DND-41 (cell line): ENCODE measurements around the gene TMEM117.

ENCODE experiments used
- ATAC-seq: fragments of 200-7000 bp; cut with Tn5 transposase; 3 replicates; pipeline ENCODE4 v1.9.1; 2021; ENCODE audit warnings: low read depth; ENCODE audit not compliant: insufficient read depth
- DNase-seq: peaks from one replicate; pipeline ENCODE4 v3.0.0-alpha.2; 2020
- H2AFZ ChIP-seq: 2 replicates; pipeline ENCODE4 v1.6.0; 2012; ENCODE audit warnings: low read depth, low read length
- H3K27ac ChIP-seq: 2 replicates; pipeline ENCODE4 v1.5.1; 2012; ENCODE audit warnings: low read length, inconsistent platforms
- H3K27me3 ChIP-seq: fragments of 200-600 bp; sonication (generic); 2 replicates; pipeline ENCODE4 v1.6.0; 2012; ENCODE audit warnings: low read length, mild to moderate bottlenecking, inconsistent platforms; ENCODE audit not compliant: insufficient read depth, poor library complexity
- H3K36me3 ChIP-seq: 2 replicates; pipeline ENCODE4 v1.5.1; 2012; ENCODE audit warnings: low read length, inconsistent platforms; ENCODE audit not compliant: insufficient read depth
- H3K4me1 ChIP-seq: 2 replicates; pipeline ENCODE4 v1.5.1; 2012; ENCODE audit warnings: mild to moderate bottlenecking, low read length; ENCODE audit not compliant: insufficient read depth
- H3K4me2 ChIP-seq: 2 replicates; pipeline ENCODE4 v1.6.0; 2012; ENCODE audit warnings: mild to moderate bottlenecking, moderate library complexity, low read length, inconsistent platforms; ENCODE audit not compliant: insufficient read depth
- H3K4me3 ChIP-seq, 2 experiments: fragments of 200-600 bp in 1 of 2; shearing (Covaris generic) in 1 of 2; 2 replicates each; pipeline ENCODE4 v1.5.1; 2012 to 2016; ENCODE audit warnings: inconsistent platforms in 2 of 2, low read length in 2 of 2, mild to moderate bottlenecking in 2 of 2, low read depth in 1 of 2, moderate library complexity in 1 of 2
- H3K79me2 ChIP-seq: 2 replicates; pipeline ENCODE4 v1.6.0; 2012; ENCODE audit warnings: low read length, inconsistent platforms; ENCODE audit not compliant: insufficient read depth
- H3K9ac ChIP-seq: 2 replicates; pipeline ENCODE4 v1.6.0; 2012; ENCODE audit warnings: low read depth, mild to moderate bottlenecking, inconsistent platforms, low read length, moderate library complexity
- H3K9me3 ChIP-seq: 2 replicates; pipeline ENCODE4 v1.5.1; 2012; ENCODE audit warnings: low read length, moderate library complexity, mild to moderate bottlenecking, inconsistent platforms; ENCODE audit not compliant: insufficient read depth, severe bottlenecking
- H4K20me1 ChIP-seq: 2 replicates; pipeline ENCODE4 v1.6.0; 2012; ENCODE audit warnings: low read length; ENCODE audit not compliant: insufficient read depth
- EZH2 ChIP-seq: IDR thresholded peaks from 3 replicates; pipeline ENCODE4 v1.6.1; 2012; ENCODE audit warnings: borderline replicate concordance, low read depth, mild to moderate bottlenecking, moderate library complexity, low read length, inconsistent platforms; ENCODE audit not compliant: severe bottlenecking
- TF ChIP-seq, protein P1 (sequence below): IDR thresholded peaks from 2 replicates; pipeline ENCODE4 v1.5.1; 2012; ENCODE audit warnings: borderline replicate concordance, low read length, moderate library complexity, mild to moderate bottlenecking; ENCODE audit not compliant: poor library complexity, severe bottlenecking; ENCODE audit errors: extremely low read depth

TMEM117 gene

DNA sequence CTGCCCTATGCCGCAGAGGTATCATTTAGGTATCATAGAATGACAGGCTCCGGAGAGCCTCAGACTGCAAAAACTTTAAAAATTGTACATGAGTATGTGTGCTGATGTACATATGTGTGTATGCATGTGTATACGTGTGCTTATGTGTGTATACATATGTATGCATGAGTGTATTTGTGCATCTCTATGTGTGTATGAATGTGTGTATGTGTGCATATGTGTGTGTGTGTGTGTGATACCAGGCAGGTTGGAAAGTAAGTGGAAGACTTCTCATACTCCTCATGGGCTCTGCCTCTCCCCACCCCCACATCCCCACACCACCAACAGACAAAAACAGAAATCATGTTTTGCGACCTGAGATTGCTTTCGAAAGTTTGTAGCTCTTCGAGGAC, 621 bp upstream of the TMEM117 start:
- Histone ChIP-seq H3K27me3 (peaks cover 39% of the 10 kb centered on the region), H3K27ac (no peak overlapping the region)

DNA sequence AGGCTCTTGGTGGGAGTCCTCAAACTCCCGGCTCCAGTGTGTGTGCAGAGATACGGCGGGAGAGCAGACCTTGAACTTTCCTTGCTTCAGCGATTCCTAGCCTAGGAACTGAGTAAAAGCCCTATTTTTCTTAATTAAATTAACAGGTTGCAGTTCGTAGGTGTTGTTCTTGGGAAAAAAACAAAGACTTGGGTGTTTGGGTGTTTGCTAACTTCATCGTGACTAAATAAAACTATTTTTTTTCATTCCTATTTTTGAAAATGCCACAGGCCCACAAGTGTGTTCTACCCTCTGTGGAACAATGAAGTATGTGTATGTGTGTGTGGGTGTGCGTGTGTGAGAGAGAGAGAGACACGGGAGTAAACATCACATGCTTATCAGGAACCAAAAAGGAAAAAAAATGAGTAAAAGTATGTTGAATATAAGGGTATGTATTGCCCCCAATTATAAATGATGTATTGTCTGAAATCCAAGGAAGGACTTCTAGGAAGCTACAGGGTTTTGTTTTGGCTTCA, 651 bp downstream of the TMEM117 start:
- no peak for DNase-seq
- H3K4me1 ChIP-seq = peaks cover 13% of the 10 kb centered on the region
- H3K9ac ChIP-seq = peak overlapping the region; percentile 48
- H3K9me3 ChIP-seq = no peaks in the 10 kb centered on the region
- H3K4me2 ChIP-seq = peak overlapping the region; percentile 71
- H3K4me3 ChIP-seq = peak overlapping the region in 1 of 2 experiments; percentile 55; a peak in 2 of 4 replicates
- H3K27ac ChIP-seq = no peak overlapping the region
- peaks cover 44% of the 10 kb centered on the region for H3K27me3 ChIP-seq
- ATAC-seq = no peak
- H2AFZ ChIP-seq = peak overlapping the region; percentile 44; the same call in 1 of the 2 replicates
- no peaks in the 10 kb centered on the region for H3K36me3 ChIP-seq
- no peaks in the 10 kb centered on the region for H3K79me2 ChIP-seq
- TF ChIP-seq EZH2 = peak; percentile 69
- TF ChIP-seq, protein P1, sequence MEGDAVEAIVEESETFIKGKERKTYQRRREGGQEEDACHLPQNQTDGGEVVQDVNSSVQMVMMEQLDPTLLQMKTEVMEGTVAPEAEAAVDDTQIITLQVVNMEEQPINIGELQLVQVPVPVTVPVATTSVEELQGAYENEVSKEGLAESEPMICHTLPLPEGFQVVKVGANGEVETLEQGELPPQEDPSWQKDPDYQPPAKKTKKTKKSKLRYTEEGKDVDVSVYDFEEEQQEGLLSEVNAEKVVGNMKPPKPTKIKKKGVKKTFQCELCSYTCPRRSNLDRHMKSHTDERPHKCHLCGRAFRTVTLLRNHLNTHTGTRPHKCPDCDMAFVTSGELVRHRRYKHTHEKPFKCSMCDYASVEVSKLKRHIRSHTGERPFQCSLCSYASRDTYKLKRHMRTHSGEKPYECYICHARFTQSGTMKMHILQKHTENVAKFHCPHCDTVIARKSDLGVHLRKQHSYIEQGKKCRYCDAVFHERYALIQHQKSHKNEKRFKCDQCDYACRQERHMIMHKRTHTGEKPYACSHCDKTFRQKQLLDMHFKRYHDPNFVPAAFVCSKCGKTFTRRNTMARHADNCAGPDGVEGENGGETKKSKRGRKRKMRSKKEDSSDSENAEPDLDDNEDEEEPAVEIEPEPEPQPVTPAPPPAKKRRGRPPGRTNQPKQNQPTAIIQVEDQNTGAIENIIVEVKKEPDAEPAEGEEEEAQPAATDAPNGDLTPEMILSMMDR = no peak
- no peaks in the 10 kb centered on the region for H4K20me1 ChIP-seq

More for the DNA sequence above, 621 bp upstream of the TMEM117 start:
- no peaks in the 10 kb centered on the region for H3K79me2 ChIP-seq
- TF ChIP-seq, protein P1 = no peak
- TF ChIP-seq EZH2 = no peak
- peak overlapping the region; percentile 48; the same call in 1 of the 2 replicates for H3K9ac ChIP-seq
- H4K20me1 ChIP-seq = no peaks in the 10 kb centered on the region
- H3K9me3 ChIP-seq = no peaks in the 10 kb centered on the region
- H3K4me3 ChIP-seq = peak overlapping the region in 1 of 2 experiments; percentile 55; a peak in 3 of 4 replicates
- H3K36me3 ChIP-seq = no peaks in the 10 kb centered on the region
- no peak for DNase-seq
- peak overlapping the region; percentile 44; the same call in 1 of the 2 replicates for H2AFZ ChIP-seq
- ATAC-seq = peak; percentile 22; the same call in 1 of the 3 replicates
- peaks cover 13% of the 10 kb centered on the region for H3K4me1 ChIP-seq
- peak overlapping the region; percentile 71 for H3K4me2 ChIP-seq

DNA sequence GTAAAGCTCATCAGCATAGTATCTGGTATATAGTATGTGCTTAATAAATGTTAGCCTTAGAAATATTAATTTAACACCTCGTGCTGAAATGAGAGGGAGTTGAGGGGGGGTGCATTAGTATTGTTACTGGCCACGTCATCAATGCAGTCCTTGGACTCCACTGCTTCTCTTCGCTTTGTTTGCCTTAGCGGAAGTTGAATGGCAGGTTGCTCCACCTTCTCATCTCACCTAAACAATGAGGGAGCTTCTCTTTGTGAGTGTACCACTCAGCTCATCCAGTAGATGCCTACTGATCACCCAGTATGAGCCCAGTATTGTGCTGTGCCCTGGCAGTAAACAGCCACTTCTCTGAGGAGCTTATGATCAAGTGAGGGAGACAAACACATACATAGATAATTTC, 4.5 kb downstream of the TMEM117 start:
- Histone ChIP-seq H3K4me1 (peaks cover 12% of the 10 kb centered on the region), H3K27me3 (peaks cover 32% of the 10 kb centered on the region), H3K4me3 (no peak overlapping the region), H3K4me2 (no peak overlapping the region), H4K20me1 (no peaks in the 10 kb centered on the region), H3K9ac (no peak overlapping the region), H3K9me3 (no peaks in the 10 kb centered on the region), H3K27ac (no peak overlapping the region), H3K36me3 (no peaks in the 10 kb centered on the region), H2AFZ (no peak overlapping the region), H3K79me2 (no peaks in the 10 kb centered on the region)
- DNase-seq (no peak), ATAC-seq (no peak)
- TF ChIP-seq EZH2 = no peak
- TF ChIP-seq, protein P1 = no peak

DNA sequence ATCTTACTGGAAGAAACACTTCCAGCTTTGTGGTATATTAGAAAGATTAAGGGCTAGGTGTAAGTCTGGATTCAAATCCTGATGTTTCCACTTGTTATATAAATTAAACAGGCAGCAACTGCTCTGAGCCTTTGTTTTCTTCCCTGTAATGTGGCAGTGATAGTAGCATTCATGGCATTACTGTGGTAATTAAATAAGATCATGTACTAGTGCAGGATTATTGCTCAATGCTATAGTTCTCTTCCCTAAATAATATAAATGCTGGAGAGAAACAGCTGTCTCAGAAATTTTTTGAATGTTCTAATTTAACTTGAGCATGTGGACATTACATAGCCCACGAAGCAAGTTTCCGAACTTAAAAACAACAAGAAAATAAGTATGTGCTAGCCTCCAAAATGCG, 5.4 kb downstream of the TMEM117 start:
- ATAC-seq (no peak), DNase-seq (no peak)
- no peak overlapping the region for H2AFZ ChIP-seq
- no peak overlapping the region for H3K4me2 ChIP-seq
- H3K9ac ChIP-seq = no peak overlapping the region
- no peaks in the 10 kb centered on the region for H4K20me1 ChIP-seq
- H3K9me3 ChIP-seq = no peaks in the 10 kb centered on the region
- no peak overlapping the region for H3K4me3 ChIP-seq
- no peaks in the 10 kb centered on the region for H3K79me2 ChIP-seq
- H3K4me1 ChIP-seq = peaks cover 5% of the 10 kb centered on the region
- TF ChIP-seq, protein P1 = no peak
- TF ChIP-seq EZH2 = no peak
- peaks cover 23% of the 10 kb centered on the region for H3K27me3 ChIP-seq
- H3K36me3 ChIP-seq = no peaks in the 10 kb centered on the region
- no peak overlapping the region for H3K27ac ChIP-seq
